Hematopoietic multipotent progenitor cell treated with erythropoietin and hydrocortisone succinate and interleukin-3 and kit ligand, for 8 days (in vitro differentiated cells): ENCODE results near the gene TRAPPC3.
A peak's percentile ranks its signal among the peaks of the same experiment; 100 is the strongest.
"Not testable (repeated sequence)": the region's sequence is repeated elsewhere in the genome, so short reads cannot be mapped to it uniquely, and the experiment has no call there.

Experiments used
- DNase-seq: peaks from one replicate; pipeline ENCODE4 v3.0.0-alpha.2; 2015

TRAPPC3 gene

DNA sequence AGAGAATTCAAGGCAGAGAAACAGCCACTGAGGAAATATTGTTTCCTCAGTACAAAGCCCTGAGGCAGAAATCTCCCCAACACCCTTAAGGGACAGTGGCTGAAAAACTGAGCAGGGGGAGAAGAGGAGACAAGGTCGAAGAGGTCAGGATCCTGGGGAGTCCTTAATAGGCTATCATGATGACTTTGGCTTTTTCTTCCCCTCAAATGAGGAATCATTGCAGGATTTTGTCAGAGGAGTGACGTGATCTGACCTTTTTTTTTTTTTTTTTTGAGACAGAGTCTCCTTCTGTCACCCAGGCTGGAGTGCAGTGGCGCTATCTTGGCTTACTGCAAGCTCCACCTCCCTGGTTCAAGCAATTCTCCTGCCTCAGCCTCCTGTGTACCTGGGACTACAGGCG is 16.9 kb upstream of the TRAPPC3 start:
- DNase-seq: no peak

DNA sequence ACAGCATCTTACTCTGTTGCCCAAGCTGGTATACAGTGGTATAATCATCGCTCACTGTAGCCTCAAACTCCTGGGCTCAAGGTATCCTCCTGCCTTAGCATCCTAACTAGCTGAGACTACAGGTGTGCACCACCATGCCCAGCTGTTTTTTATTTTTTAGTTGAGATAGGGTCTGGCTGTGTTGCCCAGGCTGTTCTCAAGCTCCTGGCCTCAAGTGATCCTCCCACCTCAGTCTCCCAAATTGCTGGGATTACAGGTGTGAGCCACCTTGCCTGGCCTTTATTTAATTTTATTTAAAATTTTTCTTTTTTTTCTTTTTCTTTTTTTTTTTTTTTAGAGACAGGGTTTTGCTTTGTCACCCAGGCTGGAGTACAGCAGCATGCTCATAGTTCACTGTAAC is 15.9 kb upstream of the TRAPPC3 start:
- DNase-seq: no peak

DNA sequence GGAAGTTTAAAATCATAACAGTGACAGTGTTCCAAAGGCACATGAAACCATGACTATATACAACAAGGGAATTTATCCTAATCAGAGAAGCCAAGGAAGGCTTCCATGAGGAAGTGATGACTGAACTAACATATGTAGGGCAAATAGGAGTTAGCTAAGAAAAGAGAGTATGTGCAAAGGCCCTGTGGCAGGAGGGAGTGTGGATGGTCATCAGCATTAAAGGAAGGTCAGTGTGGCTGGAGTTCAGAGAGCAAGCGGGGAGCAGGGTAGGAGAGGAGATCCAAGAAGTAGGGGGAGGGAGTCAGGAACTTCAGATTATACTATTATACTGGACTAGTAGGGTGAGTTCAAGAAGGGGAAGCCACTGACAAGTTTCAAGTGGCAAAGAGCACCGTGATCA is 15.1 kb upstream of the TRAPPC3 start:
- DNase-seq: no peak

DNA sequence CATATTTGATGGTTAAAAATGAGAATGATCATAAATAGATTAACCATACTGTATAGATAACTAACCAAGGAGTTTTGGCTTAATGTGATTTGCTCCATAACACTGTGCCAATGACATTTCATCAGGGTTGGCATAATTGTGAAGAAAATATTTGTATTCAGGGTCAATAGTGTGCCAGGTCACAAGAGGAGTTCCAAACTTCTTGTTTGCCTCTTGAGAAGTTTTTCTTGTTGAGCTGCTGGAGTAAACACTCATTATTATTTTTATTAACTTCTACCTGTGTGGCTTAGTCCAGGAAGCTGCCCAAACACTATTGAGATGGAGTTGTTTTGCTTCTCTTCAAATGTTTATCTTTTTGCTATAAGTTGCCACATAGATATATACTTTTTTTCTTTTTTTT is 14.1 kb upstream of the TRAPPC3 start:
- no peak for DNase-seq

DNA sequence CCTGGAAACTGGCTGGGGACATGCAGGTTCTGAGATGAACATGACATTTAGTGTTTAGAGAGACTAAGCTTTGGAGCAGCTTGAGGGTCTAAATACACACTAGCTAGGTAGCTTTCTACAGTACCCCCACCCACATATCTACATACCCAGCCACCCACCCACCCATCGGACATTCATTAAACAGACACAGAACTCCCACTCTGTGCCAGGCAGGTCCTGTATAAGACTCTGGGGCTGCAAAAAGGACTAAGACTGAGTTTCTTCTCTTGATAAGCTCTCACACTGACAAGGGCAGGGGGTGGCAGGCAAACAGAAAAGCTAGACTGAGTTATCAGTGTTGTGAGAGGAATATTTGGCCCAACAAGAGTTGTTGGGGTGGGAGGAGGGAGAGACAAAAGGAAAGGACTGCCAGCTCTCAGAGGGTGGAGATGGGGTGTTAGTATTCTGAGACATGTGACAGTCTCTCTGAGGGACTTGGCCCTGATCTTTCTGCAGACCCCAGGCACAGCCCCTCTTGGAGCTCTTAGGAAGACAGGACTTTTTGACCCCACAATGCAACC is 13.5 kb upstream of the TRAPPC3 start:
- peak; percentile 90 for DNase-seq

DNA sequence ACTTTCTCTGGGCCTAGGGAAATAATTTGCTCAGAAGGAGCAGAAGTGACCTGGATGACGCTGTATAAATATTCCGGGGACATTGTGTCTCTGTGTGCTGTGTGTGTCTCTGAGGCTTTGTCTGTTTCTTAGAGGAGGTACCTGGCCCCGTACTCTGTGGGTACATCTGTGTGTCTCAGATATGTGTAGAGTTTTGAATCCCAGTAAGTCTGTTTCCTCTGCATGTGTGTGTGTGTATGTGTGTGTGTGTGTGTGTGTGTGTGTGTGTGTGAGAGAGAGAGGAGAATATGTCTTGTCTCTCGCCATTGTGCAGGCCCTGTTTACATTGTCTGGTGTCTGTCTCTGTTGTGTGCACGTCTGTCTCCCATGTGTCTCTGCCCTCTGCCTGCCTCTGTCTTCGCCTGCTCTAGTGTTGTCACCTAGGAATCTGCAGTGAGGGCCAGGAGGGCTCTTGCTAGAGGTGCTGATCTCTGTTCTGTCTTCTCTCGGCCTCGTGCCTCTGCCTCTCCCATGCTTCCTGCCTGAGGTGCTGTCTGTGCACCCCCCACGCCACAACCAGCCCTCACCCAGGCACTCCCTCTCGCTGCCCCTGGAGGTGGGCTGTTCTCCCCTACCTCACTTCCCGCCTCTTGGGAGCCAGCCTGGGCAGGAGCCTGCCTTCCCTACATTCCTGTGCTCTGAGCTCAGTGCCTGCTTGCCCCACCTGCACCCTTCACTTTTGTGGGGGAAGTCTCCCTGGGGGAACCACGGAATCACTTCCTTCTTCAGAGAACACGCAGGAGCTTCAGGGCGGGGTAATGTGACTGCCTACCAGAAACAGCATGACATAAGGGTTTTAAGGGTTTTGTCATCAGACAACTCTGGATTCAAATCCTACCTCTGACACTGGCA is 12.6 kb upstream of the TRAPPC3 start:
- DNase-seq: peak; percentile 57

DNA sequence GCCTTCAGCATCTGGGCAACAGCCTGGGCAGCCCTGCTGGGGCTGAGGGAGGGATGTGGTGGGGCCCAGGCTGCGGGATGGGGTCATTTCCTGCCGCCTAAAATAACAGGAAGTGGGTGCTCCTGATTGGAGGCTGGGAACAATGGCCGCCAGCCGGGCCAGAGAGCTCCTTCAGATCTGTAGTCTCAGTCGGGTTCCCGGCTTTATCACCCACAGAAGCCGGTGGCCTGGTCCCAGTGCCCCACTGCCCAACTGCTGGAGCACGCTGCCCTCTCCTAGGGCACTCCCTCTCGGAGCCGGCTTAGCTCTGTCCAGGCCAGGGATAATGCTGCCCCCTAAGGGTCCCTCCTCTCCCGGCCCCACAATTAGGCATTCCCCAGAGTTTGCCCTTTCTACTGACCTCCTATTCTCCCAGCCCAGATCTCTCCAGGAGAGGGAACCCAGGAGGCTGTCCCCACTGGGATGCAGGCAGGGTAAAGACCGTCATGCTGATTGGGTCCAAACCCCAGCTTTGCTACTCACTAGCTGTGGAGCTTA is 11.7 kb upstream of the TRAPPC3 start:
- DNase-seq: peak; percentile 65

DNA sequence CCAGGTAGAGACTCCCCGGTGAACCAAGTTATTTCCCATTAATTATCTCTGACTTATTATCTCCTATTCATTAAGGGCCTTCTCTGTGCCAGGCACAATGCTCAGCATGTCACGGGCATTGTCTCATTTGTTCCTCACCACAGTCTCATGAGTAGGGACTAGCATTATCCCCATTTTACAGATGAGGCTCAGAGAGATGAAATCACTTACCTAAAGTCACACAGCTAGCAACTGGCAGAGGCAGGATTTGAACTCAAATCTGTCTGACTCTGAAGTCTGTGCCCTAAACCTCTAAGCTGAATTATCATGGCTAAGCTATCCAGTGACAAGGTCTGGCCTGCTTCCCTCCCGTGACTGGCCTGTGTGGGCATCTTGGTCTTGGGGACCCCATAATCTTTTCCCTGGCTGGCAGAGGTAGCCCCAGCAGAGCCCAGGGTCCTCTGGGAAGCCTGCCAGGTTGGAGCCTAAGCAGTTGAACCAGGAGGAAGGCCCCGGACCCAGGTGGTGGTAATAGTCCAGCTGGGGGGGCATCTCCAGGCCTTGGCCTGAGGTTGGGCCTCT is 11.2 kb upstream of the TRAPPC3 start:
- peak; percentile 23 for DNase-seq

DNA sequence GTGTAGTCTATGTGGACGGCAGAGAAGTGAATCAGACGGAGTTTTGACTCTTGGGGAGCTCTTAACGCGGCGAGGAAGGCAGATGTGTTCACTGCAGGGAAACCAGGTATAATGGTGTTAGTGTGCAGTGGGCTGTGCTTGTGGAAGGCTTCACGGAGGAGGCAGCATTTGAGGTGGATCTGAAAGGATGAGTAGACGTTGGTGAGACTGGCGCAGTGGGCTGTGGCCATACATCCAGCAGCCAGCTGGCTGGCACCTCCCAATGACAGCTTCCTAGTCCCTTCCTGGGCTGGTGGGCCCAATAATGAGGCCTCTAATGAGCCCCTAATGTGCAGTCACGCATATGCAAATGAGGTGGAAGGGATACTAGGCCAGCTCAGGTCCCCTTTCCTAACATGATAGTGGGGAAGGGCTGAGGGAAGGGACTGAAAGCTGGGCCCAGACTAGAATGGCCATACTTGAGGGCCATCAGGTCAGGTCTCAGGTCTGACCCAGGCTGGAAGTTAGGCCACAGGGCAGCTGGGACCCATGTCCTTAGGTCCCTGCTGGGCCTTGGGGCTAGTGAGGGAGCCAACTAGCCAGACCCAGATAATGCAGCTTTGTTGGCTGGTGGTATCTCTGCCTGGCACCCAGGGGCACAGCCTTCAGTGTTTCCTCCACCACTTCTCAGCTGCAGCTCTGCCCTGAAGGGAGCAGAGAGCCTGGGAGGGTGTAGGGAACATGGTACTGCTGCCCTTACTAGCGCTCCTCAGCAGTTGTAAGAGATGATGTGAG is 10.5 kb upstream of the TRAPPC3 start:
- DNase-seq: peak; percentile 20

DNA sequence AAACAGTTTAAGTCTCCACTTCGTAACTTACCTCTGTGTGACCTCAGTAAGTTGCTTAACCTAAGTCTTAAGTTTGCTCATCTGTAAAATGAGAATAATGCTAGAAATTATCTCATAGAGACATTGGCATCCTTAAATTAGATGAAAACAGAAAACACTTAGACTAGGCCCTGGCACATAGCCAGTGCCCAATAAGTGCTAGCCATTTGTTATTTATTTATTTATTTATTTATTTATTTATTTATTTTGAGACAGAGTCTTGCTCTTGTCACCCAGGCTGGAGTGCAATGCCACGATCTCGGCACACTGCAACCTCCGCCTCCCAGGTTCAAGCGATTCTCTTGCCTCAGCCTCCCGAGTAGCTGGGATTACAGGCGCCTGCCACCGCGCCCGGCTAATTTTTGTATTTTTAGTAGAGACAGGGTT is 9.6 kb upstream of the TRAPPC3 start:
- DNase-seq: not testable (repeated sequence)

DNA sequence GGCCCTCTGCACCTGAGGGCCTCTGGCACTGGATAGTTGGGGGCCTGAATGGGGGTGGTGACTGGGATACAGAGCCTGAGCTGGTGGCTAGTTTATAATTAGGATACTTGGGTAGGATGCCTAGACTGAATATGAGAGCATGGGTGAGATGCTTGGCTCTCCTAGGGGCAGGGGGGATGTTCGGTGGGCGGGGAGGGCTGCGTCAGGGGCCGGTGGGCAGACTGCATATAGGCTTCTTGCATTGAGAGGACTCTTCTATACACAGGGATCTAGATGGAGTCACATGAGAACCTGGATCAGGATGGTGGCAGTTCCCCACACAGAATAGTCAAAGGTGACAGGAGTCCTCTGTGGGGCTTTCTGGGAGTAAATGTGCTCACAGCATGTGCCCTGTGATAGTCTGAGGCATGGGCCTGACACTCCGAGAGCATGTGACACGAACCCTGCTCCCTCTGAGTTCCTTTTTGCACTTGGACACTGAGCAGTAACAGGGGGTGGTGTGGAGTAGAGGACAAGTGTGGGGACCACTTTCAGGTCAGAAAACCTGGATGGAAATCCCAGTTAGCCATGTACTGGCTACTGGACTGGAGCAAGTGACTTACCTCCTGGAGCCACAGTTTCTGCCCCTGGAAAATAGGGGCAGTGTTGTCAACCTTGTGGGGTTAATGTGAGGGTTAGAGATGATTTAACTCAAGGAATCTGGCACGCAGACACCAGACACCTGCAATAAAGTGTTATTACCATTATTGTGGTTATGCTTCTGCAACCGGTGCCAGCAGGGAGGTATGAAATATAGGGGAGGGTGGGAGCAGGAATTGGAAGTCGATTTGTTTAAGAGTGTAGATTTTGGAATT is 8.9 kb upstream of the TRAPPC3 start:
- no peak for DNase-seq

DNA sequence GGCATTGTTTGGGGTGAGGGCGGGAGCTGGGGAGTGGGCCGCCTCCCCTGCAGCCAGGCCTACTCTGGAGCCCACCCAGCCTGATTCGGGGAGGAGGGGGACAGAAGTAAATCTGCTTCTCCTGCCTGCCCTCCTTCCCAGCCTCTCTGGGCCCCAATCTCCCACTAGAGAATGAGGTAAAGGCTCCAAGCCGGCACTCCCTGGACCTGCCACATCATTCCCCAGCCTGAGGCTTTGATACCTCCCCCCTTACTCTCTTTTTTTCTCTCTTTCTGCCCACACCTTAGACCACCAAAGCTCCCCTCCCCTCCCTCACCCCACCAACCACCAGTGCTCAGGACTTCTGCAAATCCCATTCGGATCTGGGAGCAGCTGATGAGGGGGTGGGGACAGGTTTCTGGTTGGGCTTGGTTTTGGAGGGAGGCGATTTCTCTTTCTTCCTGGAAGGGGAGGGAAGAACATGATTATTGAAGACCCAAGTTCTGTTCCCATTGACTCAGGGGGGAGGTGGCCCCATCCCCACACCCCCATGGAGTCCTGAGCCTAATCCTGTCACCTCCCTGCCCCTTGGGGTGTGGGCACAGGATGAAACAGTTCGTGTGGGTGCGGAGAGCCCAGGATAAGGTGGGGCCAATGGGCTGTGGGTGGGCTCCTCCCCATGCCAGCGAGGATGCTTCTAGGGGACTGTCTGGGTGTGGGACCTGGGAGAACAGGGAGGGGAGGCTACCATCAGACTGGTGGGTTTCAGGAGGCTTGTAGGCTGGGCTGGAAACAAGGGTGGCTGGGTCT is 8.0 kb upstream of the TRAPPC3 start:
- no peak for DNase-seq

DNA sequence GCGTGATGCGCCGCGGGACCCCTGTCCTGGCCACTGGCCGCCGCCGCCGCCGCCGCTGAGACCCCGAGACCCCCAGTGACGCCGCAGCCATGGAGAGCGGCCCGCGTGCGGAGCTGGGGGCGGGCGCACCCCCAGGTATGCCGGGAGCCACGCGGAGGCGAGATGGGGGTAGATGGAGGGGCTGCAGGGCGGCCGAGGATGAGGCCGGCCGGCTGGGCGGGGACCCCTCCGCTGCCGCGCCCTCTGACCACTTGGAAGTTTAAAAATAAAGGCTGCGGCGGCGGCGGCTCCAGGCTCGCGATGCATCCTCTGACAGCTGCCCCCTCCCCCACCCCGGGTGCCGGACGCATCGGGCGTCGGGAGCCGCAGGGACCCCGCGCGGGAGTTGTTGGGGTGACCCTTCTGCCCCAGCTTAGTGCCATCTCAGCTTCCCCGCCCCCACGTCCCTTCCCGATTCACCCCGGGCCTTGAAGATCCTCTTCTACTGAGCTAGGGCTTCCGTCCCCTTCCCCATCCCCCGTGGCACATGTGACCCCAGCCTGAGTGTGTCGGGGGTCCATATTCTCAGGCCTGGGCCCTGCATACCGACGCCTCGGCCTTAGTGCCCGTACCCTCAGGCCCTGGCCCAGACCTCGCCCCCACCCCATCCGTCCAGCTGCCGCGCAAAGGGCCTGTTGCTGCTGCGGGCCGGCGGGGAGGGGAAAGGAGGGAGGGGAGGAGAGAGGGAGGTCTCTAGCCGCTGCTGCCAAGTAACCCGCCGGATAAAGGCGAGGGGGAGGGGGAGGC is 7.2 kb upstream of the TRAPPC3 start:
- peak; percentile 36 for DNase-seq

DNA sequence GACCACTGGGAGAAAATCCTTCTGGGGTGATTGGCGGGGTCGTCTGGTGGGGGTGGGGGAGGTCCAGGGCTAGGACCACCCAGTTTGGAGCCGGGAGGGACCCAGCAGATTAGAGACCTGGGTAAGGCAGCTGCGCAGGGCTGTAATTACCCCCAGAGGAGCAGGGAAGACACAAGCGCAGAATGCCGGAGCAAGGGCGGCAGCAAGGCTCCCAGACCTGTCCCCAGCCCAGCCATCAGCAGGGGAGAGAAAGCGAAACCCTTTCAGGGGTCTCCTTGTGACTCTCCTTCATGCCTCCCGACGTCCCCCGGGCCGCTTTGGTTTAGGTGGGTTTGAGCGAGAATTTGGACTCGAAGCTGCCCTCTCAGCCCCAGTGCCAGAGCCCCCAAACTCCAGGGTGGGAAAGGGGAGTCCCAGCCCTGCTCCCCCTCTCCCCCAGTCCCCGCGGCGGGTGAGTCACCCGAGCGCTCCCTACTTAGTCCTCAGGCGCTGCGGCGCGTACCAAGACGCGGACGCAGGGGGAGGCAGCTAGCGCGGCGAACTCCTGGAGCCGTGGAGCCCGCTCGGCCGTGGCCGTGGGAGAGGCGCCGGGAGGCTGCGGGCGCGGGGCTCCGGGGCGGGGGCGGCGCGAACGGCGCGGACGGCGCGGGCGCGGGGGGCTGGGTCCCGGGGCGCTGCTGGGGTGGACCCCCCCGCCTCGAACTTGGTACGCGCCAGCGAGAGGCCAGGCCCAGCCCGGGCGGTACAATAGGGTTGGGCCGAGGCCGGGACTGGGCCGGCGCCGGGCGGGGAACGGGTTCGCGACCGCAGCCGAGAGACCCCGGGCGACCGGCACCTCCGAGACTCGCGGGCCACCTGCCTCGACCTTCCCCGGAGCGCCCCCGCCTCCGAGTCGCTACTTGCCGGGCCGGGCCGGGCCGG is 6.4 kb upstream of the TRAPPC3 start, which contains the start of gene MAP7D1:
Gene MAP7D1 (plus strand): TSS at position 753 of the 921 bp plus-strand sequence. CDS start 258 bp downstream, outside the sequence.
- DNase-seq: peak; percentile 86

DNA sequence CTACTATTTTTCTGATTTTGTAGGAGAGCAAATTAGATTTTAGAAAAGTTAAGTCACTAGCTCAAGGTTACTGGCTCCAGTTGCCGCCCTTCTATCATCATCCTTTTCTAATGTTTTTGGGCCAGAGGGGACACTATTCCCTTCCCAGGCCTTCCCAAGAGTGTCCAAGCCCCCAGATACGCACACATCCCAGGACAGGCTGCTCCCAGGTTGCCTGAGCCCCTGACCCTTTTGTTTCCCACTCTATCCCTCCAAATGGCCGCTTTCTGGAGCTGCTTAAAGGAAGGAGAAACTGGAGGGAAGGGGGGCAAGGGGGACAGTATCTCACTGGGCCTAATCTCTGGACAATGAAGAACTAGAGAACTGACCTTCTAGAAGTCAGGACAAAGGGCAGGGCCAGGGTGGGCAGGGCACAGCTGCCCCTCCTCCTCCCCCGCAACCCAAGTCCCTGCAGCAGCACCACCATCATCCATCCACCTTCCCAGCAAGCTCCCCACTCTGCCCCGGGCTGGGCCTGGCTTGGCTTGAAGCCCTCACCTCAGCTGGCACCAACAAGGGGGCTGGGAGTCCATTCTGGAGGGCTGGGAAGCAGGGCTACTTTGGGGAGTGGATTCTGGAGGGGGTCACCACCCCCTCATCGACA is 5.6 kb upstream of the TRAPPC3 start:
- DNase-seq: no peak

DNA sequence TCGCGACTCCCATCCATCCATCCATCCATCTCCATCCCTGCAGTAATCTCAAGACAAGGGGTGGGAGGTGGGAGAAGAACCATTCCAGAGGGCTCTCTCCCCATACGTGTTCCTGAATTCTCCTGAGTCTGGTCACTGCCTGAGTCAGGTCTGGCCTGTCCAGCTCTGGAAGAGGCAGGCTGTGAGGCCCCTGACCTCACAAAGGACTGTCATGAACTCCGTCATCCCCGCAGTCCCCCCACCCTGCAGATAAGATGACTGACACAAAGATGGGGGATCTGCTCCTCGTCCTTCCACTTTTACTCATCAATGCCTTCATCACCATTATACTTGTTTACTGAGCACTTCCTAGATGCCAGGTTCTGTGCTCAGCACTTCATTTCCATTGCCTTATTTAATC is 5.0 kb upstream of the TRAPPC3 start:
- no peak for DNase-seq

DNA sequence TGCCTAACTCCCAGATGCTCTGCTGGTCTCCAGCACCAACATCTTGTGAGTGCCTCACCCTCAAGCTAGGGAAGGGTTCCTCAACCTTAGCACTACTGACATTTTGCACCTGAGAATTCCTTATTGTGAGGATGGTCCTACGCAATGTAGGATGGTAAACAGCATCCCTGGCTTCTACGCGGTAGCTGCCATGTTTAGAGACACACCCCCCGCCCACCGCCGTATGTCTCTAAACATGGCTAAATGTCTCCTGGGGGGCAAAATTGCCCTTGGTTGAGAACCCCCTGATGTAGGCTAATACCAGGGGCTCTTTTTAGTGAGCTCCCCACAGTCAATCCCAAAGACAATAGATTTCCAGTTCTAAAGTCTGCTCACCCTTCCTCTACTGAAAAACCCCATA is 4.2 kb upstream of the TRAPPC3 start:
- DNase-seq: no peak

DNA sequence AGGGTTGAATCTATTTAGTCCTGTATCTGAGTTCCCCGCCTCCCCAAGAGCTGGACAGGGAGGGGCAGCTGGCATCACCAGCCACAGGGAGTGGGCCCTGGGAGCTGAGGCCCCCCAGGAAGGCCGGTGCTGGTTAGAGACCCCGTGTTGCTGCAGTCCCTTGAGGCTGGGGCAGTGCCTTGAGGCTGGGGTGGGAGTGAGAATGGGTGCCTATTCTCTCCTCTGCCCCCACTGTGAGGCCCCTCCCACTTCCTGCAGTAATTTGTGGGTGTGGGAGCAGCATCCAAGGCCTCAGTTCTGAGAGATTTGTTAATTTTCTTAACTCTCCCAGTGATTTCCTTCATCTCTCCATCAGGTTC is 2.5 kb upstream of the TRAPPC3 start:
- DNase-seq: no peak
